Measurements from ENCODE around the gene ACAD11.
"Not testable (repeated sequence)": the region's sequence is repeated elsewhere in the genome, so short reads cannot be mapped to it uniquely, and the experiment has no call there.

Gene ACAD11

GRCh38 chr3:132596816-132597433 is 62.7 kb downstream of the ACAD11 start, which contains the start of gene ACKR4:
TSS of gene ACKR4 (plus strand) at chr3:132597270. CDS start at chr3:132600398, 3,128 bp downstream.
- no peak for DNase-seq

- DNase-seq: no peak
Measured at GRCh38 chr3:132596326-132596725, 63.3 kb downstream of the ACAD11 start.

GRCh38 chr3:132595014-132595413 is 64.6 kb downstream of the ACAD11 start:
- no peak for DNase-seq

- no peak for DNase-seq
Measured at GRCh38 chr3:132594498-132594897, 65.1 kb downstream of the ACAD11 start.

- no peak for DNase-seq
Measured at GRCh38 chr3:132593947-132594323, 65.7 kb downstream of the ACAD11 start.

- no peak for DNase-seq
Measured at GRCh38 chr3:132593241-132593946, 66.2 kb downstream of the ACAD11 start.

GRCh38 chr3:132592216-132592615 is 67.4 kb downstream of the ACAD11 start:
- DNase-seq: no peak

GRCh38 chr3:132587401-132587800 is 72.2 kb downstream of the ACAD11 start:
- no peak for DNase-seq

GRCh38 chr3:132573797-132574211 is 85.8 kb downstream of the ACAD11 start:
- DNase-seq: no peak

GRCh38 chr3:132570016-132570415 is 89.6 kb downstream of the ACAD11 start:
- DNase-seq: no peak

GRCh38 chr3:132569580-132569979 is 90.0 kb downstream of the ACAD11 start:
- no peak for DNase-seq

GRCh38 chr3:132569153-132569552 is 90.5 kb downstream of the ACAD11 start:
- DNase-seq: no peak

GRCh38 chr3:132568422-132568821 is 91.2 kb downstream of the ACAD11 start:
- no peak for DNase-seq

- DNase-seq: no peak
Measured at GRCh38 chr3:132564070-132564465, 95.5 kb downstream of the ACAD11 start.

GRCh38 chr3:132563420-132564069 is 96.1 kb downstream of the ACAD11 start:
- DNase-seq: no peak

GRCh38 chr3:132561003-132561402 is 98.6 kb downstream of the ACAD11 start:
- no peak for DNase-seq

GRCh38 chr3:132556508-132557159 is 103.0 kb downstream of the ACAD11 start:
- DNase-seq: no peak

GRCh38 chr3:132556036-132556386 is 103.6 kb downstream of the ACAD11 start:
- not testable (repeated sequence) for DNase-seq

GRCh38 chr3:132555306-132556035 is 104.1 kb downstream of the ACAD11 start:
- DNase-seq: no peak

- DNase-seq: no peak
Measured at GRCh38 chr3:132554437-132554836, 105.2 kb downstream of the ACAD11 start.

- no peak for DNase-seq
Measured at GRCh38 chr3:132553826-132554225, 105.8 kb downstream of the ACAD11 start.

GRCh38 chr3:132550579-132551305 is 108.9 kb downstream of the ACAD11 start:
- no peak for DNase-seq
